H9 (cell line): ENCODE data around the gene IL25. TPM values are rescaled to one million over a fixed set of nuclear protein-coding genes. Genes with fewer than 3 reads are reported as not detected.

Experiments
- DNase-seq: peaks from one replicate; pipeline ENCODE4 v3.0.0-alpha.2; 2017
- H2AFZ ChIP-seq: one replicate; pipeline ENCODE4 v1.6.1; 2013; ENCODE audit warnings: mild to moderate bottlenecking, low read length, control low read depth, moderate library complexity
- H2AK5ac ChIP-seq: 2 replicates; pipeline ENCODE4 v1.6.1; 2013; ENCODE audit warnings: low read length, control low read depth, mixed read lengths; ENCODE audit not compliant: insufficient read length
- H2BK120ac ChIP-seq: one replicate; pipeline ENCODE4 v1.6.1; 2013; ENCODE audit warnings: low read depth, mild to moderate bottlenecking, low read length, control low read depth, inconsistent platforms; ENCODE audit not compliant: poor library complexity, severe bottlenecking
- H2BK12ac ChIP-seq: 2 replicates; pipeline ENCODE4 v1.6.1; 2013; ENCODE audit warnings: low read length, control low read depth, mixed read lengths, low read depth; ENCODE audit not compliant: insufficient read length
- H2BK15ac ChIP-seq: 2 replicates; pipeline ENCODE4 v1.6.1; 2013; ENCODE audit warnings: low read depth, low read length, control low read depth
- H2BK20ac ChIP-seq: one replicate; pipeline ENCODE4 v1.6.1; 2013; ENCODE audit warnings: low read depth, mild to moderate bottlenecking, low read length, control low read depth, inconsistent platforms; ENCODE audit not compliant: poor library complexity, severe bottlenecking
- H2BK5ac ChIP-seq: 2 replicates; pipeline ENCODE4 v1.6.1; 2013; ENCODE audit warnings: low read length, control low read depth, mixed read lengths; ENCODE audit not compliant: insufficient read length
- H3K14ac ChIP-seq: 2 replicates; pipeline ENCODE4 v1.6.1; 2013; ENCODE audit warnings: low read length, control low read depth; ENCODE audit not compliant: insufficient read depth
- H3K18ac ChIP-seq: 2 replicates; pipeline ENCODE4 v1.6.1; 2013; ENCODE audit warnings: low read depth, mild to moderate bottlenecking, mixed read lengths, low read length, control low read depth; ENCODE audit not compliant: insufficient read length
- H3K23ac ChIP-seq: 2 replicates; pipeline ENCODE4 v1.6.1; 2013; ENCODE audit warnings: low read length, control low read depth, mixed read lengths, low read depth; ENCODE audit not compliant: insufficient read length
- H3K23me2 ChIP-seq: 2 replicates; pipeline ENCODE4 v1.6.1; 2013; ENCODE audit warnings: low read depth, mild to moderate bottlenecking, mixed read lengths, low read length, control low read depth; ENCODE audit not compliant: insufficient read length, poor library complexity, severe bottlenecking
- H3K27ac ChIP-seq: 2 replicates; pipeline ENCODE4 v1.5.1; 2013; ENCODE audit warnings: low read length, control low read depth, mixed read lengths, low read depth; ENCODE audit not compliant: insufficient read length
- H3K27me3 ChIP-seq: 2 replicates; pipeline ENCODE4 v1.6.1; 2013; ENCODE audit warnings: low read length, control low read depth, inconsistent platforms; ENCODE audit not compliant: insufficient read depth
- H3K4ac ChIP-seq: 2 replicates; pipeline ENCODE4 v1.6.1; 2013; ENCODE audit warnings: low read depth, mild to moderate bottlenecking, control low read depth, inconsistent platforms, low read length, moderate library complexity
- H3K4me1 ChIP-seq: 2 replicates; pipeline ENCODE4 v1.6.1; 2013; ENCODE audit warnings: low read length, control low read depth, inconsistent platforms; ENCODE audit not compliant: insufficient read depth
- H3K4me2 ChIP-seq: 2 replicates; pipeline ENCODE4 v1.6.1; 2013; ENCODE audit warnings: low read length, control low read depth, mixed read lengths; ENCODE audit not compliant: insufficient read length, insufficient read depth
- H3K56ac ChIP-seq: 2 replicates; pipeline ENCODE4 v1.6.1; 2013; ENCODE audit warnings: low read depth, mild to moderate bottlenecking, mixed read lengths, low read length, control low read depth; ENCODE audit not compliant: insufficient read length
- H3K79me1 ChIP-seq: 2 replicates; pipeline ENCODE4 v1.6.1; 2013; ENCODE audit warnings: low read depth, mild to moderate bottlenecking, moderate library complexity, low read length, control low read depth, inconsistent platforms; ENCODE audit not compliant: insufficient read depth, poor library complexity, severe bottlenecking
- H3K79me2 ChIP-seq: 2 replicates; pipeline ENCODE4 v1.6.1; 2013; ENCODE audit warnings: low read length, control low read depth, inconsistent platforms; ENCODE audit not compliant: insufficient read depth
- H3K9ac ChIP-seq: 2 replicates; pipeline ENCODE4 v1.6.1; 2013; ENCODE audit warnings: low read length, control low read depth, mixed read lengths; ENCODE audit not compliant: insufficient read length; ENCODE audit errors: extremely low read depth
- H3K9me3 ChIP-seq: one replicate; pipeline ENCODE4 v1.6.1; 2013; ENCODE audit warnings: low read depth, low read length, inconsistent platforms; ENCODE audit not compliant: control insufficient read depth
- H3T11ph ChIP-seq: one replicate; pipeline ENCODE4 v1.6.1; 2013; ENCODE audit warnings: mild to moderate bottlenecking, low read length, control low read depth, inconsistent platforms
- H4K20me1 ChIP-seq: one replicate; pipeline ENCODE4 v1.6.1; 2013; ENCODE audit not compliant: control insufficient read depth, insufficient read length, insufficient read depth
- H4K5ac ChIP-seq: 2 replicates; pipeline ENCODE4 v1.6.1; 2013; ENCODE audit warnings: low read depth, mild to moderate bottlenecking, mixed read lengths, low read length, control low read depth; ENCODE audit not compliant: insufficient read length
- H4K8ac ChIP-seq: replicated peaks from 2 replicates; pipeline ENCODE4 v1.6.1; 2013; ENCODE audit warnings: low read length, control low read depth, mixed read lengths, low read depth; ENCODE audit not compliant: insufficient read length
- H4K91ac ChIP-seq: 2 replicates; pipeline ENCODE4 v1.6.1; 2013; ENCODE audit warnings: low read depth, mild to moderate bottlenecking, moderate library complexity, mixed read lengths, low read length, control low read depth; ENCODE audit not compliant: insufficient read length
- H3K27ac Mint-ChIP-seq, 3 experiments: 2 replicates in 2 of 3; 3 replicates in 1 of 3; pipeline ENCODE4 v1.8.0; 2020 to 2021; ENCODE audit warnings: mixed read lengths in 3 of 3, mild to moderate bottlenecking in 1 of 3, moderate library complexity in 1 of 3
- H3K27me3 Mint-ChIP-seq: 2 replicates; pipeline ENCODE4 v1.8.0; 2021; ENCODE audit warnings: low read depth, mild to moderate bottlenecking, moderate library complexity, mixed read lengths
- H3K36me3 Mint-ChIP-seq, 3 experiments: 2 replicates in 2 of 3; 3 replicates in 1 of 3; pipeline ENCODE4 v1.8.0; 2020 to 2021; ENCODE audit warnings: low read depth in 3 of 3, mixed read lengths in 3 of 3; ENCODE audit not compliant: insufficient read depth in 1 of 3
- H3K4me1 Mint-ChIP-seq, 2 experiments: 2 replicates each; pipeline ENCODE4 v1.8.0; 2020; ENCODE audit warnings: mixed read lengths in 2 of 2
- H3K4me3 Mint-ChIP-seq, 2 experiments: 2 replicates in 1 of 2; 3 replicates in 1 of 2; pipeline ENCODE4 v1.8.0; 2020 to 2021; ENCODE audit warnings: mild to moderate bottlenecking in 2 of 2, mixed read lengths in 2 of 2, moderate library complexity in 1 of 2
- H3K9me3 Mint-ChIP-seq, 2 experiments: 2 replicates in 1 of 2; 3 replicates in 1 of 2; pipeline ENCODE4 v1.8.0; 2020; ENCODE audit warnings: mild to moderate bottlenecking in 2 of 2, mixed read lengths in 2 of 2, moderate library complexity in 1 of 2
- WGBS: extraction: QIAGEN DNeasy Blood & Tissue Kit; methylation state at CpG from one replicate; pipeline ENCODE4 v1.1.7; 2013; ENCODE audit warnings: missing lambda C conversion rate, low lambda C conversion rate, mixed read lengths; ENCODE audit not compliant: insufficient read length; ENCODE audit errors: extremely low coverage; 5-methylcytosine and 5-hydroxymethylcytosine counted together
- total RNA-seq: library from RNA; stranded (reverse); gene quantifications from 2 replicates; pipeline ENCODE4 v1.2.1, GENCODE V29; 2021
- TF ChIP-seq, protein P1 (sequence below): fragments of 200-600 bp; sonication (generic); conservative IDR thresholded peaks from 3 replicates; pipeline ENCODE4 v1.8.0; 2021; ENCODE audit warnings: antibody characterized with exemption, mild to moderate bottlenecking

The IL25 gene
- total RNA-seq, 1 experiment from 2014 or later = not detected

- no peak overlapping the region for H2AFZ ChIP-seq
- no peak overlapping the region for H3K4ac ChIP-seq
- H3K14ac ChIP-seq = no peak overlapping the region
- H2BK15ac ChIP-seq = no peak overlapping the region
- H2BK5ac ChIP-seq = no peak overlapping the region
- H2BK12ac ChIP-seq = no peak overlapping the region
- H3K4me1 ChIP-seq = no peaks in the 10 kb centered on the region
- no peak overlapping the region for H3T11ph ChIP-seq
- H3K9me3 Mint-ChIP-seq = no peaks in the 10 kb centered on the region
- no peaks in the 10 kb centered on the region for H3K79me1 ChIP-seq
- H3K79me2 ChIP-seq = no peaks in the 10 kb centered on the region
- no CpG with 5 or more reads among the region's 3 CpGs for WGBS
- no peak overlapping the region for H3K18ac ChIP-seq
- peaks cover 75% of the 10 kb centered on the region for H3K27me3 Mint-ChIP-seq
- no peak overlapping the region for H3K23ac ChIP-seq
- H3K4me3 Mint-ChIP-seq = no peak overlapping the region
- no peaks in the 10 kb centered on the region for H3K36me3 Mint-ChIP-seq
- no peak overlapping the region for H2BK120ac ChIP-seq
- no peak overlapping the region for H4K91ac ChIP-seq
- H3K56ac ChIP-seq = no peak overlapping the region
- no peak overlapping the region for H4K8ac ChIP-seq
- no peak overlapping the region for H3K27ac Mint-ChIP-seq
- DNase-seq = no peak
- no peak overlapping the region for H3K9ac ChIP-seq
- H3K4me2 ChIP-seq = no peak overlapping the region
- H3K23me2 ChIP-seq = no peaks in the 10 kb centered on the region
- no peaks in the 10 kb centered on the region for H4K20me1 ChIP-seq
- no peaks in the 10 kb centered on the region for H3K9me3 ChIP-seq
- peaks cover 7 to 16% of the 10 kb centered on the region in 2 experiments; a peak in 3 of 4 replicates for H3K4me1 Mint-ChIP-seq
- H3K27ac ChIP-seq = no peak overlapping the region
- no peak overlapping the region for H2AK5ac ChIP-seq
- H2BK20ac ChIP-seq = no peak overlapping the region
- TF ChIP-seq, protein P1, sequence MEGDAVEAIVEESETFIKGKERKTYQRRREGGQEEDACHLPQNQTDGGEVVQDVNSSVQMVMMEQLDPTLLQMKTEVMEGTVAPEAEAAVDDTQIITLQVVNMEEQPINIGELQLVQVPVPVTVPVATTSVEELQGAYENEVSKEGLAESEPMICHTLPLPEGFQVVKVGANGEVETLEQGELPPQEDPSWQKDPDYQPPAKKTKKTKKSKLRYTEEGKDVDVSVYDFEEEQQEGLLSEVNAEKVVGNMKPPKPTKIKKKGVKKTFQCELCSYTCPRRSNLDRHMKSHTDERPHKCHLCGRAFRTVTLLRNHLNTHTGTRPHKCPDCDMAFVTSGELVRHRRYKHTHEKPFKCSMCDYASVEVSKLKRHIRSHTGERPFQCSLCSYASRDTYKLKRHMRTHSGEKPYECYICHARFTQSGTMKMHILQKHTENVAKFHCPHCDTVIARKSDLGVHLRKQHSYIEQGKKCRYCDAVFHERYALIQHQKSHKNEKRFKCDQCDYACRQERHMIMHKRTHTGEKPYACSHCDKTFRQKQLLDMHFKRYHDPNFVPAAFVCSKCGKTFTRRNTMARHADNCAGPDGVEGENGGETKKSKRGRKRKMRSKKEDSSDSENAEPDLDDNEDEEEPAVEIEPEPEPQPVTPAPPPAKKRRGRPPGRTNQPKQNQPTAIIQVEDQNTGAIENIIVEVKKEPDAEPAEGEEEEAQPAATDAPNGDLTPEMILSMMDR = no peak
- H4K5ac ChIP-seq = no peak overlapping the region
- no peaks in the 10 kb centered on the region; the same call in 1 of the 2 replicates for H3K27me3 ChIP-seq
These were observed 432 bp downstream of the IL25 start for GRCh38 chr14:23373041-23373440.
